A549 (cell line): ENCODE data around the gene CAMTA1. TPM values are rescaled to one million over a fixed set of nuclear protein-coding genes. Genes with fewer than 3 reads are reported as not detected.

Source experiments
- ATAC-seq, 2 experiments: fragments of 200-7000 bp in 1 of 2; fragments of >200 bp in 1 of 2; cut with Nextera tagmentation in 1 of 2; cut with Tn5 transposase in 1 of 2; 3 replicates each; pipeline versions ENCODE4 v1.8.0 to v1.9.1; 2018 to 2020; ENCODE audit warnings: mild to moderate bottlenecking in 1 of 2, moderate library complexity in 1 of 2
- CTCF ChIA-PET: fragments of 300-600 bp; sonication (Branson Sonifier 250); formaldehyde crosslinking; extraction: SDS; loops from one replicate; lab custom pipeline; 2021; ENCODE audit warnings: antibody characterized with exemption, inconsistent platforms; lab: Yijun Ruan, JAX
- POLR2A ChIA-PET: fragments of 350-600 bp; formaldehyde crosslinking; extraction: SDS; loops from one replicate; lab custom pipeline; 2021; ENCODE audit warnings: antibody characterized with exemption, inconsistent platforms; lab: Yijun Ruan, JAX
- DNase-seq, 2 experiments: peaks; one replicate each; pipeline versions ENCODE4 v3.0.0 to v3.0.0-alpha.2; 2011 to 2016; ENCODE audit warnings: low read depth in 1 of 2, low spot score in 1 of 2
- FAIRE-seq: peaks from 2 replicates; lab custom pipeline; 2011; peaks lifted over from hg19 to GRCh38; lab: Jason Lieb, UNC
- H3K27ac ChIP-seq, 2 experiments: fragments of >200 bp; sonication (Bioruptor Twin); formaldehyde crosslinking; 3 replicates each; pipeline ENCODE4 v1.5.1; 2016 to 2017
- H3K4me1 ChIP-seq: fragments of >200 bp; sonication (Bioruptor Twin); formaldehyde crosslinking; 3 replicates; pipeline ENCODE4 v1.6.1; 2016
- H3K4me2 ChIP-seq: fragments of >200 bp; sonication (Bioruptor Twin); formaldehyde crosslinking; 3 replicates; pipeline ENCODE4 v1.6.1; 2016
- H3K4me3 ChIP-seq: fragments of >200 bp; sonication (Bioruptor Twin); formaldehyde crosslinking; 3 replicates; pipeline ENCODE4 v1.5.1; 2016
- H3K9me3 ChIP-seq: fragments of >200 bp; sonication (Bioruptor Twin); formaldehyde crosslinking; 3 replicates; pipeline ENCODE4 v1.6.1; 2016
- EHF ChIP-seq: fragments of 250-450 bp; sonication (Bioruptor Pico); IDR thresholded peaks from 2 replicates; pipeline ENCODE4 v1.5.0; 2020; ENCODE audit warnings: mild to moderate bottlenecking
- EHMT2 ChIP-seq: fragments of 200-600 bp; sonication (generic); IDR thresholded peaks from 2 replicates; pipeline ENCODE4 v1.6.1; 2016; ENCODE audit warnings: antibody characterized with exemption, low read depth, mild to moderate bottlenecking, moderate library complexity
- ELK1 ChIP-seq: fragments of 150-350 bp; IDR thresholded peaks from 2 replicates; pipeline ENCODE4 v1.6.1; 2014; ENCODE audit warnings: low read depth, mild to moderate bottlenecking, low read length
- EP300 ChIP-seq, 2 experiments: fragments of >200 bp; sonication (Bioruptor Twin); formaldehyde crosslinking; IDR thresholded peaks; 2 replicates in 1 of 2; 3 replicates in 1 of 2; pipeline ENCODE4 v1.6.1; 2016 to 2017
- FOSB ChIP-seq: fragments of 250-450 bp; sonication (Bioruptor Pico); IDR thresholded peaks from 2 replicates; pipeline ENCODE4 v1.5.0; 2020; ENCODE audit warnings: mild to moderate bottlenecking, moderate library complexity
- GATA3 ChIP-seq: IDR thresholded peaks from 2 replicates; pipeline ENCODE4 v1.6.1; 2012; ENCODE audit warnings: borderline replicate concordance
- JUNB ChIP-seq: fragments of >200 bp; sonication (Bioruptor Twin); formaldehyde crosslinking; IDR thresholded peaks from 2 replicates; pipeline ENCODE4 v1.6.1; 2016
- KDM1A ChIP-seq: fragments of 200-600 bp; sonication (generic); IDR thresholded peaks from 2 replicates; pipeline ENCODE4 v1.6.1; 2016; ENCODE audit warnings: low read depth, mild to moderate bottlenecking
- KDM5A ChIP-seq: fragments of 200-600 bp; sonication (generic); IDR thresholded peaks from 2 replicates; pipeline ENCODE4 v1.6.1; 2016; ENCODE audit warnings: antibody characterized with exemption, mild to moderate bottlenecking
- MAFK ChIP-seq: fragments of 450-650 bp; IDR thresholded peaks from 2 replicates; pipeline ENCODE4 v1.6.1; 2014; ENCODE audit not compliant: partially characterized antibody
- NFE2L2 ChIP-seq: fragments of 150-350 bp; conservative IDR thresholded peaks from 2 replicates; pipeline ENCODE4 v1.6.1; 2014; ENCODE audit warnings: low read length
- NPAS2 ChIP-seq: fragments of 250-450 bp; sonication (Bioruptor Pico); IDR thresholded peaks from 2 replicates; pipeline ENCODE4 v1.8.0; 2022; ENCODE audit warnings: mild to moderate bottlenecking, moderate library complexity, borderline replicate concordance
- RAD21 ChIP-seq, 2 experiments: fragments of >200 bp in 1 of 2; sonication (Bioruptor Twin) in 1 of 2; formaldehyde crosslinking in 1 of 2; IDR thresholded peaks in 1 of 2; conservative IDR thresholded peaks in 1 of 2; 2 replicates in 1 of 2; 3 replicates in 1 of 2; pipeline ENCODE4 v1.6.1; 2012 to 2018; ENCODE audit warnings: inconsistent platforms in 1 of 2
- RARB ChIP-seq: fragments of 250-450 bp; sonication (Bioruptor Pico); IDR thresholded peaks from 2 replicates; pipeline ENCODE4 v1.8.0; 2021; ENCODE audit warnings: mild to moderate bottlenecking, moderate library complexity
- RCOR1 ChIP-seq: fragments of 150-350 bp; IDR thresholded peaks from 2 replicates; pipeline ENCODE4 v1.6.1; 2014; ENCODE audit warnings: antibody characterized with exemption, low read length, low read depth
- RFX5 ChIP-seq: fragments of 450-650 bp; IDR thresholded peaks from 2 replicates; pipeline ENCODE4 v1.7.1; 2014; ENCODE audit warnings: antibody characterized with exemption, mild to moderate bottlenecking, moderate library complexity
- SMC3 ChIP-seq: fragments of >200 bp; sonication (Bioruptor Twin); formaldehyde crosslinking; IDR thresholded peaks from 3 replicates; pipeline ENCODE4 v1.6.1; 2018; ENCODE audit warnings: inconsistent platforms
- TFCP2L1 ChIP-seq: fragments of 250-450 bp; sonication (Bioruptor Pico); IDR thresholded peaks from 2 replicates; pipeline ENCODE4 v1.5.0; 2021; ENCODE audit warnings: mild to moderate bottlenecking
- TP53 ChIP-seq: fragments of 250-450 bp; sonication (Bioruptor Pico); IDR thresholded peaks from 2 replicates; pipeline ENCODE4 v1.5.0; 2021; ENCODE audit warnings: mild to moderate bottlenecking, moderate library complexity
- ZNF302 ChIP-seq: fragments of 250-450 bp; sonication (Bioruptor Pico); IDR thresholded peaks from 2 replicates; pipeline ENCODE4 v1.9.0; 2021; ENCODE audit warnings: inconsistent platforms, mild to moderate bottlenecking, moderate library complexity
- WGBS: methylation state at CpG from one replicate; pipeline ENCODE4 v1.1.6; 2017; ENCODE audit errors: missing lambda C conversion rate; 5-methylcytosine and 5-hydroxymethylcytosine counted together
- polyA plus RNA-seq, 4 experiments: library from polyadenylated mRNA; depleted of rRNA in 3 of 4; stranded (reverse); fragments of >200 nt; fragmentation: RNase III in 1 of 4; extraction: RNeasy Plus Mini Kit Qiagen cat#74134 plus additional on column Dnase treatment in 1 of 4; gene quantifications; 2 replicates in 3 of 4; 3 replicates in 1 of 4; pipeline ENCODE4 v1.2.3, GENCODE V29; 2011 to 2017
- TF ChIP-seq, protein P1 (sequence below): IDR thresholded peaks from 2 replicates; pipeline ENCODE4 v1.6.1; 2012
- TF ChIP-seq, protein P2 (sequence below): IDR thresholded peaks from 2 replicates; pipeline ENCODE4 v1.6.1; 2012; ENCODE audit warnings: low read depth, borderline replicate concordance

The CAMTA1 gene
- polyA plus RNA-seq, 2 of the 4 experiments (the other 2 are of a cell fraction) = 58.8 to 75.0 TPM

- peak overlapping the region; percentile 99 to 100 for H3K27ac ChIP-seq
- ATAC-seq = peak in 1 of 2 experiments; percentile 11; a peak in 1 of 6 replicates
- no peak overlapping the region for H3K4me3 ChIP-seq
- H3K9me3 ChIP-seq = peaks cover 34% of the 10 kb centered on the region
- TF ChIP-seq, protein P1, sequence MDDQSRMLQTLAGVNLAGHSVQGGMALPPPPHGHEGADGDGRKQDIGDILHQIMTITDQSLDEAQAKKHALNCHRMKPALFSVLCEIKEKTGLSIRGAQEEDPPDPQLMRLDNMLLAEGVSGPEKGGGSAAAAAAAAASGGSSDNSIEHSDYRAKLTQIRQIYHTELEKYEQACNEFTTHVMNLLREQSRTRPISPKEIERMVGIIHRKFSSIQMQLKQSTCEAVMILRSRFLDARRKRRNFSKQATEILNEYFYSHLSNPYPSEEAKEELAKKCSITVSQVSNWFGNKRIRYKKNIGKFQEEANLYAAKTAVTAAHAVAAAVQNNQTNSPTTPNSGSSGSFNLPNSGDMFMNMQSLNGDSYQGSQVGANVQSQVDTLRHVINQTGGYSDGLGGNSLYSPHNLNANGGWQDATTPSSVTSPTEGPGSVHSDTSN = no peak
- no peak for TF ChIP-seq RFX5
- TF ChIP-seq ELK1 = no peak
- TF ChIP-seq RARB (CRISPR knock-in tag) = no peak
- no peak for TF ChIP-seq JUNB
- TF ChIP-seq EHF (CRISPR knock-in tag) = no peak
- no peak for TF ChIP-seq ZNF302 (CRISPR knock-in tag)
- TF ChIP-seq TP53 (CRISPR knock-in tag) = no peak
- no peak for TF ChIP-seq GATA3
- no peak for TF ChIP-seq RAD21 (conservative IDR thresholded peaks at IDR 0.05 in 1 of 2, IDR thresholded peaks at IDR 0.05 in 1 of 2)
- no peak for TF ChIP-seq KDM1A
- TF ChIP-seq, protein P2, sequence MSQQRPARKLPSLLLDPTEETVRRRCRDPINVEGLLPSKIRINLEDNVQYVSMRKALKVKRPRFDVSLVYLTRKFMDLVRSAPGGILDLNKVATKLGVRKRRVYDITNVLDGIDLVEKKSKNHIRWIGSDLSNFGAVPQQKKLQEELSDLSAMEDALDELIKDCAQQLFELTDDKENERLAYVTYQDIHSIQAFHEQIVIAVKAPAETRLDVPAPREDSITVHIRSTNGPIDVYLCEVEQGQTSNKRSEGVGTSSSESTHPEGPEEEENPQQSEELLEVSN = no peak
- TF ChIP-seq FOSB (CRISPR knock-in tag) = no peak
- TF ChIP-seq EP300 (IDR thresholded peaks at IDR 0.05) = no peak
- TF ChIP-seq MAFK = no peak
- TF ChIP-seq KDM5A = no peak
- TF ChIP-seq, all 56 proteins: peak for 0
- ChIA-PET POLR2A (no interaction called here), CTCF (interaction anchor here (1.9 to 2.4 kb wide), 3 partner anchors 72 to 360 kb away, joined by 6 to 10 read pairs (median 9); no protein-coding TSS in a partner anchor)
- H3K4me2 ChIP-seq = peak overlapping the region; percentile 59
- 89% methylated on average over 2 of the region's 2 CpGs for WGBS
- FAIRE-seq (no peak), DNase-seq (no peak)
- peaks cover 32% of the 10 kb centered on the region for H3K4me1 ChIP-seq
Measured at GRCh38 chr1:7402548-7402850, 617.2 kb downstream of the CAMTA1 start.

GRCh38 chr1:7403265-7404045 lies 618.2 kb downstream of the CAMTA1 start:
- no peak for ATAC-seq
- H3K9me3 ChIP-seq = peaks cover 27% of the 10 kb centered on the region
- POLR2A ChIA-PET = no interaction called here
- peak overlapping the region; percentile 99 to 100 for H3K27ac ChIP-seq
- DNase-seq = peak in 1 of 2 experiments; percentile 34
- H3K4me3 ChIP-seq = no peak overlapping the region
- H3K4me1 ChIP-seq = peaks cover 32% of the 10 kb centered on the region
- TF ChIP-seq KDM5A (no peak), SMC3 (no peak), NFE2L2 (no peak), KDM1A (no peak), ZNF302 (CRISPR knock-in tag) (no peak), RCOR1 (no peak), TFCP2L1 (CRISPR knock-in tag) (no peak), FOSB (CRISPR knock-in tag) (no peak), NPAS2 (CRISPR knock-in tag) (no peak), RARB (CRISPR knock-in tag) (no peak), EHMT2 (no peak)
- WGBS = 97% methylated on average over 10 of the region's 12 CpGs
- FAIRE-seq = no peak
- CTCF ChIA-PET = interaction anchor here (1.3 to 2.4 kb wide), 3 partner anchors 24 to 361 kb away, joined by 4 to 9 read pairs (median 6); no protein-coding TSS in a partner anchor
- no peak overlapping the region for H3K4me2 ChIP-seq
